HG02623 (cell line): ENCODE results near the gene KIF5C.
"Not testable (repeated sequence)": the region's sequence is repeated elsewhere in the genome, so short reads cannot be mapped to it uniquely, and the experiment has no call there.

Source experiments
- ATAC-seq: cut with Tn5 transposase; IDR thresholded peaks from one replicate; pipeline ENCODE4 v1.9.1; 2021; ENCODE audit warnings: moderate library complexity; ENCODE audit not compliant: unreplicated experiment

Gene KIF5C

GRCh38 chr2:148959745-148960144 lies 84.7 kb downstream of the KIF5C start:
- no peak for ATAC-seq

GRCh38 chr2:148960483-148960882 lies 85.5 kb downstream of the KIF5C start:
- no peak for ATAC-seq

GRCh38 chr2:148963461-148963860 lies 88.4 kb downstream of the KIF5C start:
- no peak for ATAC-seq

GRCh38 chr2:148965623-148966437 lies 90.8 kb downstream of the KIF5C start:
- no peak for ATAC-seq

GRCh38 chr2:148966438-148966758 lies 91.4 kb downstream of the KIF5C start:
- no peak for ATAC-seq

- no peak for ATAC-seq
Measured at GRCh38 chr2:148967056-148967455, 92.0 kb downstream of the KIF5C start.

GRCh38 chr2:148967578-148967977 lies 92.6 kb downstream of the KIF5C start:
- no peak for ATAC-seq

- no peak for ATAC-seq
Measured at GRCh38 chr2:148968301-148968700, 93.3 kb downstream of the KIF5C start.

- ATAC-seq = no peak
Measured at GRCh38 chr2:148968776-148969319, 93.8 kb downstream of the KIF5C start.

- ATAC-seq = no peak
Measured at GRCh38 chr2:148969659-148970061, 94.6 kb downstream of the KIF5C start.

GRCh38 chr2:148970385-148970784 lies 95.4 kb downstream of the KIF5C start:
- ATAC-seq = no peak

- ATAC-seq = peak; percentile 86
Measured at GRCh38 chr2:148971547-148971946, 96.5 kb downstream of the KIF5C start.

GRCh38 chr2:148974095-148974494 lies 99.1 kb downstream of the KIF5C start:
- no peak for ATAC-seq

- ATAC-seq = no peak
Measured at GRCh38 chr2:148978026-148978685, 103.1 kb downstream of the KIF5C start.

GRCh38 chr2:148978706-148979105 lies 103.7 kb downstream of the KIF5C start:
- no peak for ATAC-seq

- no peak for ATAC-seq
Measured at GRCh38 chr2:148979164-148979918, 104.3 kb downstream of the KIF5C start.

GRCh38 chr2:148979919-148980277 lies 104.9 kb downstream of the KIF5C start:
- ATAC-seq = no peak

- not testable (repeated sequence) for ATAC-seq
Measured at GRCh38 chr2:148980496-148980895, 105.5 kb downstream of the KIF5C start.

- no peak for ATAC-seq
Measured at GRCh38 chr2:148981324-148981723, 106.3 kb downstream of the KIF5C start.

GRCh38 chr2:148981781-148982180 lies 106.8 kb downstream of the KIF5C start:
- ATAC-seq = no peak

- no peak for ATAC-seq
Measured at GRCh38 chr2:148982282-148982681, 107.3 kb downstream of the KIF5C start.

GRCh38 chr2:148983896-148984295 lies 108.9 kb downstream of the KIF5C start:
- no peak for ATAC-seq
